Measurements from ENCODE around the gene A2M.

The A2M gene

GRCh38 chr12:9109213-9109522 lies 6.6 kb downstream of the A2M start:
- H3K36me3 Mint-ChIP-seq, result peaks cover 11% of the 10 kb centered on the region
- ATAC-seq (no peak), DNase-seq (ENCODE audit: low spot score in 2 of 2) (no peak)
- H3K27ac Mint-ChIP-seq, result no peak overlapping the region
- peaks cover 24% of the 10 kb centered on the region for H3K4me1 Mint-ChIP-seq
- H3K4me3 Mint-ChIP-seq, result no peak overlapping the region
- H3K9me3 Mint-ChIP-seq, result no peaks in the 10 kb centered on the region

- Mint-ChIP-seq H3K36me3 (peaks cover 11% of the 10 kb centered on the region), H3K27ac (no peak overlapping the region), H3K4me3 (no peak overlapping the region), H3K9me3 (no peaks in the 10 kb centered on the region), H3K4me1 (peaks cover 24% of the 10 kb centered on the region)
- ATAC-seq, result no peak
- no peak for DNase-seq (ENCODE audit: low spot score in 2 of 2)
These were observed 7.1 kb downstream of the A2M start for GRCh38 chr12:9108504-9109212.

GRCh38 chr12:9107542-9107873 lies 8.2 kb downstream of the A2M start:
- no peak overlapping the region for H3K4me3 Mint-ChIP-seq
- peaks cover 6% of the 10 kb centered on the region for H3K36me3 Mint-ChIP-seq
- ATAC-seq, result no peak

GRCh38 chr12:9106610-9107541 lies 8.8 kb downstream of the A2M start:
- no peaks in the 10 kb centered on the region for H3K9me3 Mint-ChIP-seq
- no peak overlapping the region for H3K27ac Mint-ChIP-seq
- H3K4me1 Mint-ChIP-seq, result peaks cover 30% of the 10 kb centered on the region
- no peak overlapping the region for H3K4me3 Mint-ChIP-seq
- peaks cover 6% of the 10 kb centered on the region for H3K36me3 Mint-ChIP-seq
- ATAC-seq (no peak), DNase-seq (ENCODE audit: low spot score in 2 of 2) (no peak)

More at GRCh38 chr12:9107542-9107873, 8.2 kb downstream of the A2M start:
- DNase-seq (ENCODE audit: low spot score in 2 of 2), result no peak
- Mint-ChIP-seq H3K27ac (no peak overlapping the region), H3K4me1 (peaks cover 27% of the 10 kb centered on the region), H3K9me3 (no peaks in the 10 kb centered on the region)

GRCh38 chr12:9106067-9106466 lies 9.7 kb downstream of the A2M start:
- no peak overlapping the region for H3K4me3 Mint-ChIP-seq
- H3K36me3 Mint-ChIP-seq, result peaks cover 6% of the 10 kb centered on the region
- no peak overlapping the region for H3K27ac Mint-ChIP-seq
- no peak for ATAC-seq
- peaks cover 25% of the 10 kb centered on the region for H3K4me1 Mint-ChIP-seq
- DNase-seq (ENCODE audit: low spot score in 2 of 2), result no peak
- H3K9me3 Mint-ChIP-seq, result no peaks in the 10 kb centered on the region

- Mint-ChIP-seq H3K9me3 (no peaks in the 10 kb centered on the region), H3K4me1 (peaks cover 24% of the 10 kb centered on the region), H3K27ac (no peak overlapping the region), H3K4me3 (no peak overlapping the region), H3K36me3 (peaks cover 6% of the 10 kb centered on the region)
- DNase-seq (ENCODE audit: low spot score in 2 of 2), result no peak
- no peak for ATAC-seq
These were observed 10.8 kb downstream of the A2M start for GRCh38 chr12:9104767-9105423.

GRCh38 chr12:9104087-9104486 lies 11.6 kb downstream of the A2M start:
- Mint-ChIP-seq H3K9me3 (no peaks in the 10 kb centered on the region), H3K4me1 (peaks cover 24% of the 10 kb centered on the region), H3K4me3 (no peak overlapping the region), H3K36me3 (peaks cover 4% of the 10 kb centered on the region), H3K27ac (no peak overlapping the region)
- ATAC-seq (no peak), DNase-seq (ENCODE audit: low spot score in 2 of 2) (no peak)

- no peak overlapping the region for H3K4me3 Mint-ChIP-seq
- ATAC-seq, result peak; percentile 99
- H3K27ac Mint-ChIP-seq, result peak overlapping the region; percentile 50
- no peaks in the 10 kb centered on the region for H3K9me3 Mint-ChIP-seq
- H3K4me1 Mint-ChIP-seq, result peaks cover 24% of the 10 kb centered on the region
- H3K36me3 Mint-ChIP-seq, result peaks cover 6% of the 10 kb centered on the region
- DNase-seq (ENCODE audit: low spot score in 2 of 2), result no peak
These were observed 12.5 kb downstream of the A2M start for GRCh38 chr12:9103050-9103849.

DNA sequence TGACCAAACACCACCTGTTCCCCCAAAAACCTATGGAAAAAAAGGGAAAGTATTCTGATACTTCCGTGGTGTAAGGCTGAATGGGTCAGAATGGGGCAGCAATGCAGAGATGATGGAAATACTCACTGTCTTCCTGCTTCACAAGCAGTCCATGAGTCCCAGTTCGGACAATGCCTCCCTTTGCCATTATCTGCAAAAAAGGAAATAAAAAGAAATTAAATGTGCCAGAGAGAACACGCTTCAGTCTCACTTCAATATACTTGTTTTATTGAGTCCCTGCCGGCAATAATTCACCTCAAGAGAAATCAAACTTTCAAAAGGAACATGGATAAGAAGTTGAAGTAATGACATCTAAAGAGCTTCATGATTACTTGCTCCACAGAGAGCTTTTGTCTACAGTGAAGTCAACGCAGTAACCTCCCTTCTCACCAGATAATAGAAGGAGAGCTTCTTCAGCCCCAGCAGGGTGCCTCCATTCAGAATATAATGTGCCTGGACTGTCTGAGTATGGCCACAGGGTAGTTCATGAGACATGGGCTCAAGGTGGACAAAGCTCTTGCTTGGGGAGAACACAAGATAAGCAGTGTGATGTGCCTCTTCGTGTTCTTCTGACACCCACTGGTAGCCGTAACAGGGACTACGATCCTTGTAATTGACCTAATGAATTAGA lies 14.6 kb downstream of the A2M start:
- no peak overlapping the region for H3K4me3 Mint-ChIP-seq
- DNase-seq (ENCODE audit: low spot score in 2 of 2) (no peak), ATAC-seq (no peak)
- H3K9me3 Mint-ChIP-seq, result no peaks in the 10 kb centered on the region
- H3K27ac Mint-ChIP-seq, result no peak overlapping the region
- peaks cover 6% of the 10 kb centered on the region for H3K36me3 Mint-ChIP-seq
- H3K4me1 Mint-ChIP-seq, result peaks cover 20% of the 10 kb centered on the region

DNA sequence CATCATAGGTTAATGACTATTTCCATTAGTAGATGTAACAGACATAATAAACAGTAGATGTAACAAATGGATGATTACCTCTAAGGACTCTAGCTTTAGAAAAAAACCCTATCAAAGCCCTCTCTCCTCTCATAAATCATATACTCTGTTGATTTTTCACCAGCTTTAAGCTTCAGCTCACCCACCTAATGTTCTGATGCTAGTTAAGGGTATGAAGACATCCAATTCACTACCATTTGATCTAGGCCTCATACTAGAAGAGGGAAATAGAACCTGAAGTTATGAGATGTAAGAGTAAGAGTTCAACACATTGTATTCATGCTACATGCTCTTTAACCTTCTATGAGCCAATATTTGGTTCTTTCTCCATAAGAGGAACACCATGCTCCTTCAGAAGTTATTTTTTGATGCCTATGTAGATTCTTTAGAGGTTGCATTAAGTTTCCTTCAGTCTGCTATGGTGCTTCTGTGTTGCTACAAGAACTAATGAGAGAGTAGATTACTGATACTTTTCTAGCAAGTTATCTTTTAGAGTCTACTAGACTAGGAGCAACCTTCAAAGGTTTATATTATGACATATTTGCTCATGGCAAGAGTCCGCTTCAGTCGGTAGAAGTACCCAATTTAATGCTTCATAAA lies 16.0 kb downstream of the A2M start:
- H3K27ac Mint-ChIP-seq, result no peak overlapping the region
- H3K4me1 Mint-ChIP-seq, result peaks cover 6% of the 10 kb centered on the region
- no peaks in the 10 kb centered on the region for H3K9me3 Mint-ChIP-seq
- H3K4me3 Mint-ChIP-seq, result no peak overlapping the region
- peaks cover 6% of the 10 kb centered on the region for H3K36me3 Mint-ChIP-seq
- DNase-seq (ENCODE audit: low spot score in 2 of 2) (no peak), ATAC-seq (no peak)

DNA sequence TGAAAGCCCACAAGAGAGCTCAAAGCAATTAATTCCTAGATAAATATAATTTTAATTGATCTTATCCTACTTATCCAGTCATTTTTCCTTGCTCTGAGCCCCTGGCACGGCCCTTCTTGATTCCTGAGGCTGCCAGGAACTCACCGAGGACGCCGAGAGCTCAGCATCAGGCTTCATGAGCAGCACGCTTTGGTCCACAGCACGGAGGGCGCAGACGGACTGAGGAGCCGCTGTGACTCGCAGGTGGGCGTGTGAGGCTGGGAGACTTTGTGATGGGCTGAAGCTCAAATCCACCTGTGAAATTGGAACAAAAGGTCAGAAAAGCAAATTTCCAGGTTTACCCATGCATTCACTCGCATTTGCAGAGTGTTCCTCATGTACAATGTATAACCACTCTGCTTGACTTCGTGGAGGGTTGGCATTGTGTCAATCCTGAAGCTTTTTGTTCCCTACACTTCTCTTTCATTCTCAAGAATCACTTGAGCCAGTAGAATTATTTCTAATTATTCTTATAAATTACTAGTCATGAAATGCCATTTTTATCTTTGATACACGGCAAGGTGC lies 17.2 kb downstream of the A2M start:
- Mint-ChIP-seq H3K4me3 (no peak overlapping the region), H3K36me3 (peaks cover 9% of the 10 kb centered on the region), H3K4me1 (peaks cover 8% of the 10 kb centered on the region), H3K27ac (no peak overlapping the region), H3K9me3 (no peaks in the 10 kb centered on the region)
- ATAC-seq (no peak), DNase-seq (ENCODE audit: low spot score in 2 of 2) (no peak)

GRCh38 chr12:9098115-9098452 lies 17.6 kb downstream of the A2M start:
- H3K4me1 Mint-ChIP-seq, result peaks cover 11% of the 10 kb centered on the region
- no peaks in the 10 kb centered on the region for H3K9me3 Mint-ChIP-seq
- ATAC-seq, result no peak
- H3K4me3 Mint-ChIP-seq, result no peak overlapping the region
- H3K27ac Mint-ChIP-seq, result no peak overlapping the region
- DNase-seq (ENCODE audit: low spot score in 2 of 2), result no peak
- peaks cover 10% of the 10 kb centered on the region for H3K36me3 Mint-ChIP-seq

DNA sequence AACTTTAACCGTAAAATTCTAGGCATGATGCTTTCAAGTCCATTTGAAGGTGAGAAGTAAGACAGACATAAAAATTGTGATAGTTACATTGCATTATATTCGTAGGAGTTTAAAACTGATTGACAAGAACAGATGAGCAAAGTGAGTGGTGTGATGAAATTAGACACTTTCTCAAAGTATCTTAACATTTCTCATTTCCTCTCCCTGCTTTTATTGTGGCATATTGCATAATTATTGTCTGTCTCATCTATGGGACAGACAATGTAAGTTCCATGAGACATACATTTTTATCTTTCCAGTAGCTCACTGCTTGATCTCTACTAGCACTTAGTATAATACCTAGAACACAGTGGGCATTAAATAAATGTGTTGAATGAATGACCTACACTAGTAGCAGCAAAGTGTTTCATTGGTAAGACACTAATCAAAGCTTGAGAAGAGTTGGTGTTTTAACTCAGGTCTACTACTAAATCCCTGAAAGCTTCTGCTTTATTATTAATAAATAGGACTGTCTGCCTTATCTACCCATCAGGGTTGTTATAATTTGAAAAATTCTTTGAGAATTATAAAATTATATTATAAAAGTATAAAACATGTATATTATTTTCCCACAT lies 19.0 kb downstream of the A2M start:
- ATAC-seq (no peak), DNase-seq (ENCODE audit: low spot score in 2 of 2) (no peak)
- Mint-ChIP-seq H3K9me3 (no peaks in the 10 kb centered on the region), H3K4me3 (no peak overlapping the region), H3K4me1 (peaks cover 5% of the 10 kb centered on the region), H3K27ac (no peak overlapping the region), H3K36me3 (peaks cover 10% of the 10 kb centered on the region)

- Mint-ChIP-seq H3K27ac (no peak overlapping the region), H3K9me3 (no peaks in the 10 kb centered on the region), H3K4me1 (peaks cover 11% of the 10 kb centered on the region), H3K36me3 (peaks cover 10% of the 10 kb centered on the region), H3K4me3 (no peak overlapping the region)
- ATAC-seq (no peak), DNase-seq (ENCODE audit: low spot score in 2 of 2) (no peak)
These were observed 20.4 kb downstream of the A2M start for GRCh38 chr12:9095322-9095721.
